GM19043 (cell line): ENCODE results near the gene AGBL1.
"Not testable (repeated sequence)": the region's sequence is repeated elsewhere in the genome, so short reads cannot be mapped to it uniquely, and the experiment has no call there.

Experiments used
- ATAC-seq: cut with Tn5 transposase; IDR thresholded peaks from one replicate; pipeline ENCODE4 v1.9.1; 2021; ENCODE audit warnings: low read depth; ENCODE audit not compliant: unreplicated experiment

AGBL1 gene

GRCh38 chr15:86383611-86384010, 303.9 kb downstream of the AGBL1 start:
- ATAC-seq: no peak

- ATAC-seq: no peak
These were observed 304.5 kb downstream of the AGBL1 start for GRCh38 chr15:86384186-86384585.

- ATAC-seq: no peak
These were observed 312.6 kb downstream of the AGBL1 start for GRCh38 chr15:86392296-86392695.

- ATAC-seq: no peak
These were observed 313.2 kb downstream of the AGBL1 start for GRCh38 chr15:86392874-86393273.

GRCh38 chr15:86394866-86395265, 315.2 kb downstream of the AGBL1 start:
- ATAC-seq: no peak

GRCh38 chr15:86399041-86399954, 319.6 kb downstream of the AGBL1 start:
- no peak for ATAC-seq

GRCh38 chr15:86403221-86403620, 323.6 kb downstream of the AGBL1 start:
- ATAC-seq: no peak

- ATAC-seq: no peak
These were observed 324.4 kb downstream of the AGBL1 start for GRCh38 chr15:86403914-86404583.

- ATAC-seq: no peak
These were observed 328.6 kb downstream of the AGBL1 start for GRCh38 chr15:86408261-86408660.

GRCh38 chr15:86411916-86412315, 332.2 kb downstream of the AGBL1 start:
- no peak for ATAC-seq

- no peak for ATAC-seq
These were observed 333.5 kb downstream of the AGBL1 start for GRCh38 chr15:86413191-86413590.

- ATAC-seq: no peak
These were observed 346.1 kb downstream of the AGBL1 start for GRCh38 chr15:86425746-86426145.

GRCh38 chr15:86432861-86433260, 353.2 kb downstream of the AGBL1 start:
- ATAC-seq: no peak

GRCh38 chr15:86433983-86434382, 354.3 kb downstream of the AGBL1 start:
- ATAC-seq: no peak

GRCh38 chr15:86439614-86440013, 359.9 kb downstream of the AGBL1 start:
- ATAC-seq: no peak

GRCh38 chr15:86444527-86444926, 364.9 kb downstream of the AGBL1 start:
- no peak for ATAC-seq

GRCh38 chr15:86445579-86446252, 366.0 kb downstream of the AGBL1 start:
- no peak for ATAC-seq

GRCh38 chr15:86446253-86446640, 366.6 kb downstream of the AGBL1 start:
- no peak for ATAC-seq

GRCh38 chr15:86465470-86466039, 385.9 kb downstream of the AGBL1 start:
- ATAC-seq: not testable (repeated sequence)

GRCh38 chr15:86481720-86482119, 402.0 kb downstream of the AGBL1 start:
- no peak for ATAC-seq

- ATAC-seq: no peak
These were observed 404.3 kb downstream of the AGBL1 start for GRCh38 chr15:86483936-86484335.
